NK-92 treated with Interleukin-12 subunit alpha and Interleukin-12 subunit beta, amount 100 ng/mL, for 24 hours (cell line): ENCODE data around the gene NCR1.
"Not testable (repeated sequence)": the region's sequence is repeated elsewhere in the genome, so short reads cannot be mapped to it uniquely, and the experiment has no call there.

Experiments
- DNase-seq: peaks from one replicate; lab custom pipeline; 2025; lab: John Stamatoyannopoulos, UW

The NCR1 gene

DNA sequence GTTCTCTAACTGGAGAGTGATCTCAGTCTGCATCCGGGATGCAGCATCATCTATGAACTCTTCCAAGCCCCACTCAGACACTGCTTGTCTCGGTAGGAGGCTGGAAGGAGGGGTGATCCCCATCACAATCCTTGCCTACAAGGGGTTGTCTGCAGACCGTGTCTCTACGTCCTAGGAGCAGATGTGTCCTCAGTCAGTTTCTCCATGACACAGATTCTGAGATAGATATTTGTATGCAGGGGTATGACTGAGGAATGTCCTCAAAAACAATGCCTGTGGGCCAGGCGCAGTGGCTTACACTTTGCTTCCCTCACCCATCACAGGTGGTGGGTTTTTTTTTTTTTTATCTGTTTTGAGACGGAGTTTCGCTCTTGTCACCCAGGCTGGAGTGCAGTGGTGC is 871 bp downstream of the NCR1 start:
- peak; percentile 27 for DNase-seq

DNA sequence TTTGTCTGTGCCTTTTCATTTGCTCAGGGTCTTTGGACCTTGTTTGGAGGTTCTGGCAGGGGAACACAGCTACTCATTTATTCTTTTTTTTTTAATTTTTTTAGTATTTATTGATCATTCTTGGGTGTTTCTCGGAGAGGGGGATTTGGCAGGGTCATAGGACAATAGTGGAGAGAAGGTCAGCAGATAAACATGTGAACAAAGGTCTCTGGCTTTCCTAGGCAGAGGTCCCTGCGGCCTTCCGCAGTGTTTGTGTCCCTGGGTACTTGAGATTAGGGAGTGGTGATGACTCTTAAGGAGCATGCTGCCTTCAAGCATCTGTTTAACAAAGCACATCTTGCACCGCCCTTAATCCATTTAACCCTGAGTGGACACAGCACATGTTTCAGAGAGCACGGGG is 2.0 kb downstream of the NCR1 start:
- DNase-seq = not testable (repeated sequence)

DNA sequence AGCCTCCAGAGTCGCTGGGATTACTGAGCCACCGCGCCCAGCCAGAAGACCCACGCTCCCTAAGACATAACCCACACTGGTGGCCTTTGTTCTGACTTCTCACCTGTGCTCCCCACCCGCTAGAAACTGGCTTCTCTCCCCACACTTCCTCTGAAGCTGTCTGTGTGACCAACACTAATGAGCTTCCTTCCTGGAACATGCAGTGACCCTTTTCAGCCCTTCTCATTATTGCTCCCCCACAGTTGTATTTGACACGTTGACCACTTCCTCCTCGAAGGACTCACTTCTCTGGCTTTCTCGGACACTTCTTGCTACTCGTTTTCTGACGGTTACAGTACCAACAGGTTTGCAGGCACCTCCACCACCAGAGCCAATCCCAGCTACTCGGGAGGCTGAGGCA is 10.9 kb downstream of the NCR1 start:
- DNase-seq = peak; percentile 74

DNA sequence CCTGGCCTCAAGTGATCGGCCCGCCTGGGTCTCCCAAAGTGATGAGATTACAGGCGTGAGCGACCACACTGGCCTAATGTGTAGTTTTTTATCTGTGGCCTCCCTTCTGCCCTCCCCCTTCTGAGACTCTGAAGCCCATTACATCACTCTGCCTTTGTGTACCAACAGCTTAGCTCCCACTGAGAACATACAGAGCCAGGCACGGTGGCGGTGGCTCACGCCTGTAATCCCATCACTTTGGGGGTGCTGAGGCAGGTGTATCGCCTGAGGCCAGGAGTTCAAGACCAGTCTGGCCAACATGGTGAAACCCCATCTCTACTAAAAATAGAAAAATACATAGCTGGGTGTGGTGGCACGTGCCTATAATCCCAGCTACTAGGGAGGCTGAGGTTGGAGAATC is 12.6 kb downstream of the NCR1 start:
- DNase-seq = no peak

- not testable (repeated sequence) for DNase-seq
Measured at GRCh38 chr19:54919646-54920563, 14.0 kb downstream of the NCR1 start.

GRCh38 chr19:54921082-54921481 is 15.1 kb downstream of the NCR1 start:
- DNase-seq = peak; percentile 27

DNA sequence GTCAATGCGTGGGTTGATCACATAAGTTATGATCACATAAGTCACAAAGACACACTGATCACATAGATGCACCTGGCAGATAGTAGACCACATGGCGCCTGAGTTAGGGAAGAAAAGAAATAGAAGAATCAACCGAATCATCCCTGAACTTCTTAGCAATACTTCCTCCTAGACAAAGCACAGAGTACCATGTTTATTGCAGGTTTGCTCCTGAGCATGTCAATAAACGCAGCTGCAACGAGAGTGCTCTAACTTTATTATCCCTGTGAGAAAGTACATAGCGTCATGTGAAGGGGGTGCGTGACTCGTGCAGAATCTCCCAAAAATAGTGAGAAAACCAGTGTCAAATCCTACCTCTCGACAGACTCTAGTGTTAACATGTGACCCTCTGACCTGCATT is 17.3 kb downstream of the NCR1 start:
- DNase-seq = no peak

DNA sequence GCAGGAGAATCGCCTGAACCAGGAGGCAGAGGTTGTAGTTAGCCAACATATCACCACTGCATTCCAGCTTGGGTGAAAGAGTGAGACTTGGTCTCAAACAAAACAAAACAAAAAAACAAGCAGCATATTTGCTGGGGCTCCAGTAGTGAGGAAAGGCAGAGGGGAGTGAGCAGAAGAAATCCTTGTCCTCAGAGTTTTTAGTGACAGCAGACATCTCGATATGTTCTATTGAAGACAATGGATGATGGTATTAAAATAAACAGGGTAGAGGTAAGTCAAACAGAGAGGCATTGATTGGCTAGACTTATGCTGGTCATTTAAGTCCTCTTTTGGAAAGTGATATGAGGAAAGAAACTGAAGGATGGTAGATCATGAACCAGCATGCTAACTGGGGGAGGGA is 22.4 kb downstream of the NCR1 start:
- DNase-seq = no peak

- DNase-seq = no peak
Measured at GRCh38 chr19:54937926-54938325, 32.0 kb downstream of the NCR1 start.

GRCh38 chr19:54938906-54939305 is 33.0 kb downstream of the NCR1 start:
- DNase-seq = no peak

DNA sequence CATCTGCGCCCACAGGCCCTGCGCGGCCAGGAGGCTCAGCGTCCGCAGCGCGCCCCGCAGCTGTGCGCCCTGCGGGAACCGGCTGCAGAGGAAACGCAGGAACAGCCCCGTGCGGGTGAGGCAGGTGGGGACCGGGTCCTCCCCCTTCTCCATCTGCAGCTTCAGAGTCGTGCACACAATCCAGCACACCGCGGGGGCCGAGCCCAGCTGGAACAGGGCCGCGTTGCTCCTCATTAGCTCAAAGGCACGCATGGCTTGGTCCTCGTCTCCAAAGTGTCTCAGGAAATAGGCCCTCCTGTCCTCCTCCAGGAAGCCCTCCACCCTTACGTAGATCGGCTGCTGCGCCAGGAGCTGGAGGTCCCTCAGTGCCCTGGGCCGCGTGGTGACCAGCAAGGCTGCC is 33.6 kb downstream of the NCR1 start:
- not testable (repeated sequence) for DNase-seq

GRCh38 chr19:54943772-54944361 is 37.9 kb downstream of the NCR1 start:
- not testable (repeated sequence) for DNase-seq

GRCh38 chr19:54947381-54947780 is 41.4 kb downstream of the NCR1 start, which contains the start of gene NLRP7:
Gene NLRP7, minus strand, starts transcription at chr19:54947530.
- DNase-seq = no peak

GRCh38 chr19:54949412-54949811 is 43.5 kb downstream of the NCR1 start:
- DNase-seq = no peak

DNA sequence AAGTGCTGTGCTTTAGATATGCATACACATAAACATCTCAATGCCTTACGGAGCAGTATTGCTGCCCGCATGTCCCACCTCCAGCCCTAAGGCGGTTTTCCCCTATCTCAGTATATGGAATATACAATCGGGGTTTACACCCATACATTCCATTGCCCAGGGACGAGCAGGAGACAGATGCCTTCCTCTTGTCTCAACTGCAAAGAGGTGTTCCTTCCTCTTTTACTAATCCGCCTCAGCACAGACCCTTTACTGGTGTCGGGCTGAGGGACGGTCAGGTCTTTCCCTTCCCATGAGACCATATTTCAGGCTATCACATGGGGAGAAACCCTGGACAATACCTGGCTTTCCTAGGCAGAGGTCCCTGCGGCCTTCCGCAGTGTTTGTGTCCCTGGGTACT is 44.6 kb downstream of the NCR1 start:
- not testable (repeated sequence) for DNase-seq

DNA sequence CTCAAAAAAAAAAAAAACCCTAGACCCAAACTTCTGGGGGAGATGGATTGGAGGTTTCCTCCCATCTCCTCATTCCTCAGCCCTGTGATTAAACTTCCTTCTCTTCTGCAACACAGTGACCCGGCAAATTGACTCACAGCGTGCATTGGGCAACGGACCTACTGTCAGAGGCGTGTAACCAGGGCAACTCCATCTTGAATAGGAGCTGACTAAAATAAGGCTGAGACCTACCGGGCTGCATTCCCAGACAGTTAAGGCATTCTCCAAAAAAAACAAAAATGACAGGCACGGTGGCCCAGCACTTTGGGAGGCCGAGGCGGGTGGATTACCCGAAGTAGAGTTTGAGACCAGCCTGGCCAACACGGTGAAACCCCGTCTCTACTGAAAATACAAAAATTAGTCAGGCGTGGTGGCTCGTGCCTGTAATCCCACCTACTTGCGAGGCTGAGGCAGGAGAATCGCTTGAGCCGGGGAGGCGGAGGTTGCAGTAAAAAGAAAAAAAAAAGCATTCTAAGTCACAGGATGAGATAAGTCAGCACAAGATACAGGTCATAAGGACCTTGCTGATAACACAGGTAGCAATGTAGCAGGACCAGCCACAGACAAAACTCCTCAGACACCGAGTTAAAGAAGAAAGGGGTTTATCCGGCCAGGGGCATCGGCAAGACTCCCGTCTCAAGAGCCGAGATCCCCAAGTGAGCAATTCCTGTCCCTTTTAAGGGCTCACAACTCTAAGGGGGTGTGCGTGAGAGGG is 46.8 kb downstream of the NCR1 start:
- DNase-seq = no peak

GRCh38 chr19:54953345-54953713 is 47.4 kb downstream of the NCR1 start:
- not testable (repeated sequence) for DNase-seq

- DNase-seq = no peak
Measured at GRCh38 chr19:54955376-54955775, 49.4 kb downstream of the NCR1 start.

DNA sequence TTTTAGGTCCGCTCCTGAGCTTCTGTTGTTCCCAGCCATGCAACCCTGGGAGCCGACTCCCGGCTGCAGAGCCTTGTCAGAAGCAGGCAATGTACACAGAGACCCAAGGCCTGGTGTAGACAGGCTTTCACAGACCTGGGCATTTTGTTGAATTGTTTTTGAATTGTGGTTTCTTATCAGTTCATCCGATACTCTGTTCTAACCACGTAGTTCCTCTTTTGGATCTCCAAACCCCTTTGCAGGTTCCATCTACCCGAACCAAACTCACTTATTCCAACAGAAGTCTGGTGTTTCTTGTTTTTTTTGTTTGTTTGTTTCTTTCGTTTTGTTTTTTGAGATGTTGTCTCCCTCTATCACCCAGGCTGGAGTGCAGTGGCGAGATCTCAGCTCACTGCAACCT is 53.9 kb downstream of the NCR1 start:
- DNase-seq = no peak
